H9 (cell line): ENCODE results near the gene SYCE3. TPM values are rescaled to one million over a fixed set of nuclear protein-coding genes. Genes with fewer than 3 reads are reported as not detected.

Source experiments
- DNase-seq: peaks from one replicate; pipeline ENCODE4 v3.0.0-alpha.2; 2017
- H2AFZ ChIP-seq: one replicate; pipeline ENCODE4 v1.6.1; 2013; ENCODE audit warnings: mild to moderate bottlenecking, low read length, control low read depth, moderate library complexity
- H2AK5ac ChIP-seq: 2 replicates; pipeline ENCODE4 v1.6.1; 2013; ENCODE audit warnings: low read length, control low read depth, mixed read lengths; ENCODE audit not compliant: insufficient read length
- H2BK120ac ChIP-seq: one replicate; pipeline ENCODE4 v1.6.1; 2013; ENCODE audit warnings: low read depth, mild to moderate bottlenecking, low read length, control low read depth, inconsistent platforms; ENCODE audit not compliant: poor library complexity, severe bottlenecking
- H2BK12ac ChIP-seq: 2 replicates; pipeline ENCODE4 v1.6.1; 2013; ENCODE audit warnings: low read length, control low read depth, mixed read lengths, low read depth; ENCODE audit not compliant: insufficient read length
- H2BK15ac ChIP-seq: 2 replicates; pipeline ENCODE4 v1.6.1; 2013; ENCODE audit warnings: low read depth, low read length, control low read depth
- H2BK20ac ChIP-seq: one replicate; pipeline ENCODE4 v1.6.1; 2013; ENCODE audit warnings: low read depth, mild to moderate bottlenecking, low read length, control low read depth, inconsistent platforms; ENCODE audit not compliant: poor library complexity, severe bottlenecking
- H2BK5ac ChIP-seq: 2 replicates; pipeline ENCODE4 v1.6.1; 2013; ENCODE audit warnings: low read length, control low read depth, mixed read lengths; ENCODE audit not compliant: insufficient read length
- H3K14ac ChIP-seq: 2 replicates; pipeline ENCODE4 v1.6.1; 2013; ENCODE audit warnings: low read length, control low read depth; ENCODE audit not compliant: insufficient read depth
- H3K18ac ChIP-seq: 2 replicates; pipeline ENCODE4 v1.6.1; 2013; ENCODE audit warnings: low read depth, mild to moderate bottlenecking, mixed read lengths, low read length, control low read depth; ENCODE audit not compliant: insufficient read length
- H3K23ac ChIP-seq: 2 replicates; pipeline ENCODE4 v1.6.1; 2013; ENCODE audit warnings: low read length, control low read depth, mixed read lengths, low read depth; ENCODE audit not compliant: insufficient read length
- H3K23me2 ChIP-seq: 2 replicates; pipeline ENCODE4 v1.6.1; 2013; ENCODE audit warnings: low read depth, mild to moderate bottlenecking, mixed read lengths, low read length, control low read depth; ENCODE audit not compliant: insufficient read length, poor library complexity, severe bottlenecking
- H3K27ac ChIP-seq: 2 replicates; pipeline ENCODE4 v1.5.1; 2013; ENCODE audit warnings: low read length, control low read depth, mixed read lengths, low read depth; ENCODE audit not compliant: insufficient read length
- H3K27me3 ChIP-seq: 2 replicates; pipeline ENCODE4 v1.6.1; 2013; ENCODE audit warnings: low read length, control low read depth, inconsistent platforms; ENCODE audit not compliant: insufficient read depth
- H3K4ac ChIP-seq: 2 replicates; pipeline ENCODE4 v1.6.1; 2013; ENCODE audit warnings: low read depth, mild to moderate bottlenecking, control low read depth, inconsistent platforms, low read length, moderate library complexity
- H3K4me1 ChIP-seq: 2 replicates; pipeline ENCODE4 v1.6.1; 2013; ENCODE audit warnings: low read length, control low read depth, inconsistent platforms; ENCODE audit not compliant: insufficient read depth
- H3K4me2 ChIP-seq: 2 replicates; pipeline ENCODE4 v1.6.1; 2013; ENCODE audit warnings: low read length, control low read depth, mixed read lengths; ENCODE audit not compliant: insufficient read length, insufficient read depth
- H3K56ac ChIP-seq: 2 replicates; pipeline ENCODE4 v1.6.1; 2013; ENCODE audit warnings: low read depth, mild to moderate bottlenecking, mixed read lengths, low read length, control low read depth; ENCODE audit not compliant: insufficient read length
- H3K79me1 ChIP-seq: 2 replicates; pipeline ENCODE4 v1.6.1; 2013; ENCODE audit warnings: low read depth, mild to moderate bottlenecking, moderate library complexity, low read length, control low read depth, inconsistent platforms; ENCODE audit not compliant: insufficient read depth, poor library complexity, severe bottlenecking
- H3K79me2 ChIP-seq: 2 replicates; pipeline ENCODE4 v1.6.1; 2013; ENCODE audit warnings: low read length, control low read depth, inconsistent platforms; ENCODE audit not compliant: insufficient read depth
- H3K9ac ChIP-seq: 2 replicates; pipeline ENCODE4 v1.6.1; 2013; ENCODE audit warnings: low read length, control low read depth, mixed read lengths; ENCODE audit not compliant: insufficient read length; ENCODE audit errors: extremely low read depth
- H3K9me3 ChIP-seq: one replicate; pipeline ENCODE4 v1.6.1; 2013; ENCODE audit warnings: low read depth, low read length, inconsistent platforms; ENCODE audit not compliant: control insufficient read depth
- H3T11ph ChIP-seq: one replicate; pipeline ENCODE4 v1.6.1; 2013; ENCODE audit warnings: mild to moderate bottlenecking, low read length, control low read depth, inconsistent platforms
- H4K20me1 ChIP-seq: one replicate; pipeline ENCODE4 v1.6.1; 2013; ENCODE audit not compliant: control insufficient read depth, insufficient read length, insufficient read depth
- H4K5ac ChIP-seq: 2 replicates; pipeline ENCODE4 v1.6.1; 2013; ENCODE audit warnings: low read depth, mild to moderate bottlenecking, mixed read lengths, low read length, control low read depth; ENCODE audit not compliant: insufficient read length
- H4K8ac ChIP-seq: replicated peaks from 2 replicates; pipeline ENCODE4 v1.6.1; 2013; ENCODE audit warnings: low read length, control low read depth, mixed read lengths, low read depth; ENCODE audit not compliant: insufficient read length
- H4K91ac ChIP-seq: 2 replicates; pipeline ENCODE4 v1.6.1; 2013; ENCODE audit warnings: low read depth, mild to moderate bottlenecking, moderate library complexity, mixed read lengths, low read length, control low read depth; ENCODE audit not compliant: insufficient read length
- H3K27ac Mint-ChIP-seq, 3 experiments: 2 replicates in 2 of 3; 3 replicates in 1 of 3; pipeline ENCODE4 v1.8.0; 2020 to 2021; ENCODE audit warnings: mixed read lengths in 3 of 3, mild to moderate bottlenecking in 1 of 3, moderate library complexity in 1 of 3
- H3K27me3 Mint-ChIP-seq: 2 replicates; pipeline ENCODE4 v1.8.0; 2021; ENCODE audit warnings: low read depth, mild to moderate bottlenecking, moderate library complexity, mixed read lengths
- H3K36me3 Mint-ChIP-seq, 3 experiments: 2 replicates in 2 of 3; 3 replicates in 1 of 3; pipeline ENCODE4 v1.8.0; 2020 to 2021; ENCODE audit warnings: low read depth in 3 of 3, mixed read lengths in 3 of 3; ENCODE audit not compliant: insufficient read depth in 1 of 3
- H3K4me1 Mint-ChIP-seq, 2 experiments: 2 replicates each; pipeline ENCODE4 v1.8.0; 2020; ENCODE audit warnings: mixed read lengths in 2 of 2
- H3K4me3 Mint-ChIP-seq, 2 experiments: 2 replicates in 1 of 2; 3 replicates in 1 of 2; pipeline ENCODE4 v1.8.0; 2020 to 2021; ENCODE audit warnings: mild to moderate bottlenecking in 2 of 2, mixed read lengths in 2 of 2, moderate library complexity in 1 of 2
- H3K9me3 Mint-ChIP-seq, 2 experiments: 2 replicates in 1 of 2; 3 replicates in 1 of 2; pipeline ENCODE4 v1.8.0; 2020; ENCODE audit warnings: mild to moderate bottlenecking in 2 of 2, mixed read lengths in 2 of 2, moderate library complexity in 1 of 2
- CTCF ChIP-seq: fragments of 200-600 bp; sonication (generic); conservative IDR thresholded peaks from 3 replicates; pipeline ENCODE4 v1.8.0; 2021; ENCODE audit warnings: antibody characterized with exemption, mild to moderate bottlenecking
- WGBS: extraction: QIAGEN DNeasy Blood & Tissue Kit; methylation state at CpG from one replicate; pipeline ENCODE4 v1.1.7; 2013; ENCODE audit warnings: missing lambda C conversion rate, low lambda C conversion rate, mixed read lengths; ENCODE audit not compliant: insufficient read length; ENCODE audit errors: extremely low coverage; 5-methylcytosine and 5-hydroxymethylcytosine counted together
- total RNA-seq: library from RNA; stranded (reverse); gene quantifications from 2 replicates; pipeline ENCODE4 v1.2.1, GENCODE V29; 2021

SYCE3 gene
- total RNA-seq, 1 experiment from 2014 or later = 0.85 TPM

- Histone ChIP-seq H3K23ac (no peak overlapping the region), H2AFZ (no peak overlapping the region), H2BK20ac (no peak overlapping the region), H2BK5ac (no peak overlapping the region), H4K8ac (no peak overlapping the region), H2BK15ac (no peak overlapping the region), H3K18ac (no peak overlapping the region), H4K91ac (no peak overlapping the region), H3K14ac (no peak overlapping the region), H3K79me1 (no peaks in the 10 kb centered on the region), H2BK12ac (no peak overlapping the region), H3K4ac (no peak overlapping the region), H3T11ph (no peak overlapping the region), H3K4me2 (no peak overlapping the region), H4K5ac (no peak overlapping the region), H3K27me3 (peaks cover 4% of the 10 kb centered on the region; the same call in 1 of the 2 replicates), H3K27ac (no peak overlapping the region), H3K4me1 (no peaks in the 10 kb centered on the region; the same call in 1 of the 2 replicates), H3K23me2 (peaks cover 3% of the 10 kb centered on the region), H3K9ac (no peak overlapping the region), H3K56ac (no peak overlapping the region), H3K9me3 (no peaks in the 10 kb centered on the region), H2BK120ac (no peak overlapping the region), H2AK5ac (no peak overlapping the region), H3K79me2 (no peaks in the 10 kb centered on the region), H4K20me1 (no peaks in the 10 kb centered on the region)
- H3K36me3 Mint-ChIP-seq = no peaks in the 10 kb centered on the region
- peaks cover 13 to 14% of the 10 kb centered on the region in 2 experiments for H3K4me1 Mint-ChIP-seq
- no peak for DNase-seq
- no CpG with 5 or more reads among the region's 12 CpGs for WGBS
- H3K9me3 Mint-ChIP-seq = no peaks in the 10 kb centered on the region; a peak in 1 of 5 replicates
- TF ChIP-seq CTCF = no peak
- H3K27me3 Mint-ChIP-seq = peaks cover 54% of the 10 kb centered on the region
- H3K4me3 Mint-ChIP-seq = peak overlapping the region; percentile 55 to 73
- peak overlapping the region in 1 of 3 experiments; percentile 23; a peak in 1 of 7 replicates for H3K27ac Mint-ChIP-seq
Measured at GRCh38 chr22:50601669-50602337, 39.1 kb upstream of the SYCE3 start.
